ENCODE measurements around the gene IGF1R. TPM values are rescaled to one million over a fixed set of nuclear protein-coding genes. Genes with fewer than 3 reads are reported as not detected.
"Not testable (repeated sequence)": the region's sequence is repeated elsewhere in the genome, so short reads cannot be mapped to it uniquely, and the experiment has no call there.

Gene IGF1R
- total RNA-seq, 1 donor from 2014 or later: 37.4 TPM

DNA sequence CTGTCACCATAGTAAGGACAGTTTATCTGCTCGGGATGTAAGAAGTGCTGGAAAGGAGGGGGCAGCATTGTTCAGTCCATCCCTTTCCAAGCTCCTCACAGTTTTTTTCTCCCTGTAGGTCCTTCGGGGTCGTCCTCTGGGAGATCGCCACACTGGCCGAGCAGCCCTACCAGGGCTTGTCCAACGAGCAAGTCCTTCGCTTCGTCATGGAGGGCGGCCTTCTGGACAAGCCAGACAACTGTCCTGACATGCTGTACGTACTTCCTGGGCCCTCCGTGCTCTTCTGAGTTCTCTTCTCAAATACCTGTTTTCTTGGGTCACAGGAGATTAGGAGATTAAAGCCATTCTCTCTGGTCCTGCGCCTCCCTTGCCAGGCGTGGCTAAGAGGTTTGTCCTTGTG is 300.1 kb downstream of the IGF1R start:
- no peak for DNase-seq

GRCh38 chr15:98948941-98949340 is 300.6 kb downstream of the IGF1R start:
- no peak for DNase-seq

DNA sequence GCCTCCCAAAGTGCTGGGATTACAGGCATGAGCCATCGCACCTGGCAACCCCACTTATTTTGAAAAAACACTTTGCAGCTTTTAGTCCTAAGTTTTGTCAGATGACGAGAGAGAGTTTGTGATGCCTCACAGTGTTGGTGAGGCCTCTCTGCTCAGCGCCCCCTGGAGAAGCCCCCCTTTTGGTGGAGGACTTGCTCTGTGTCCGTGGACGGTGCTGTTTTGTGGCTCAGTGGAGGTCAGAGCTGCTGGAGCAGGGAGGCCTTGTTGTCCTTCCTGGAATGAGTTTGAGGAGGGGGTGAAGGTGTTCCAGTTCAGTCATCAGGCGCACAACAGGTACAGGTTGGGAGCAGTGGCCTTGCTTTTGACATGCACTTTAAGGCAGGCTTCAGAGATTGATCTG is 301.3 kb downstream of the IGF1R start:
- DNase-seq: no peak

- DNase-seq: no peak
Observed at GRCh38 chr15:98950248-98950647, 301.9 kb downstream of the IGF1R start.

DNA sequence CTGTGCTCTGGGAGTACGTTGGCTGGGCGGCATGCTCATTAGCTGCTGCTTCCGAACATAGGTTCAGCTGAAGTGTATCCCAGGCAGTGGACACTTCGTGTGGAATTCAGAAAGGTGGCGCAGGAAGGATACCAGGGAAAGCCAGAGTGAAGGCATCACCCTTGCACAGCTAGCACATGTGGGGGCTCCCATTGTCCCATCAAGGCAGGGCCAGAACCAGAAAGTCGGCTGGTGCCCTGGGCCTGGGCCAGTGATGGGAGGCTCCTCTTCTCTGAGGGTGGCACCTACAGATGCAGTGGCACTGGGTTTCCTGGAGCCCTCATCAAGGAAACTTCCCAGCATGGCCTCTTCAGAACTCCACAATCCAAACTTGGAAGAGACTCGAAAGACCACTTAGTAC is 302.7 kb downstream of the IGF1R start:
- DNase-seq: no peak

GRCh38 chr15:98951493-98952320 is 303.4 kb downstream of the IGF1R start:
- no peak for DNase-seq

- DNase-seq: no peak
Observed at GRCh38 chr15:98952381-98952803, 304.1 kb downstream of the IGF1R start.

GRCh38 chr15:98953000-98953787 is 304.9 kb downstream of the IGF1R start:
- no peak for DNase-seq

DNA sequence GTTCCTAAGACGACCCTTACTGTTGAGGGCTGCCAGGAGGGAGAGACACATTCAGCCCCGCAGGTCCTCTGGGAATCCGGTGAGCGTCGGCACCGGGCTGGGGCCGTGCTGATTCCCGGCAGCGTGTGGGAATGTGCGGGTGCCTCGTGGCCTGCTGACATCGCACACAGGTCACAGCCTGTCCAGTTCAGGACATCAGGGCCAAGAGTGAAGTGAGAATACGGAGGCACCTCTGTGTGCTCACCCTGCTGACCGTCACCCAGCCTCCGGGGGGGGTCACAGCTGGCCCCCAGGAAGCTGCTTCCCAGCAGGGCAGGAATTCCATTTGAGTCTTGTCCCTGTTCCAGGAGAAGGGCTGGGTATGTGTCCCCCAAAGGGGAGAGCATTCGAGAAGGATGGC is 305.6 kb downstream of the IGF1R start:
- no peak for DNase-seq

DNA sequence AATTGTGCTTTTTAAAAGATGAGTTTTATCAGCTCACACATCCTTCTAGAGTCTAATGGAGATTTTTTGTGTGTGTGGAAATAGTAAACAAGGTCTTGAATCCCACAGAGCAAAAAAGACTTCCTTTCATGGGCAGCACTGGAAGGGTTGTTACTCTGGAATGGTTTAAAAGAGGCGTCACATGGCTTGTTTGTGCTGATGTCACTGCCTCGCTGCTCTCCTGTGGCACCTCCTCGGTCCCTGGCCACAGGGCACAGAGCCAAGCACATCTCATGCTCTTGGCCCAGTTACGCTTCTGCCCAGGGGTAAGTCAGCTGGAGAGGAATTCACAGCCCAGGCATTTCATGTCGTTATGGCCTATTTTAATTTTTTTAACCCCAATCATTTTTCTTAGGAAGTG is 306.1 kb downstream of the IGF1R start:
- DNase-seq: peak; percentile 39

- peak; percentile 54 for DNase-seq
Observed at GRCh38 chr15:98955331-98955730, 307.0 kb downstream of the IGF1R start.

DNA sequence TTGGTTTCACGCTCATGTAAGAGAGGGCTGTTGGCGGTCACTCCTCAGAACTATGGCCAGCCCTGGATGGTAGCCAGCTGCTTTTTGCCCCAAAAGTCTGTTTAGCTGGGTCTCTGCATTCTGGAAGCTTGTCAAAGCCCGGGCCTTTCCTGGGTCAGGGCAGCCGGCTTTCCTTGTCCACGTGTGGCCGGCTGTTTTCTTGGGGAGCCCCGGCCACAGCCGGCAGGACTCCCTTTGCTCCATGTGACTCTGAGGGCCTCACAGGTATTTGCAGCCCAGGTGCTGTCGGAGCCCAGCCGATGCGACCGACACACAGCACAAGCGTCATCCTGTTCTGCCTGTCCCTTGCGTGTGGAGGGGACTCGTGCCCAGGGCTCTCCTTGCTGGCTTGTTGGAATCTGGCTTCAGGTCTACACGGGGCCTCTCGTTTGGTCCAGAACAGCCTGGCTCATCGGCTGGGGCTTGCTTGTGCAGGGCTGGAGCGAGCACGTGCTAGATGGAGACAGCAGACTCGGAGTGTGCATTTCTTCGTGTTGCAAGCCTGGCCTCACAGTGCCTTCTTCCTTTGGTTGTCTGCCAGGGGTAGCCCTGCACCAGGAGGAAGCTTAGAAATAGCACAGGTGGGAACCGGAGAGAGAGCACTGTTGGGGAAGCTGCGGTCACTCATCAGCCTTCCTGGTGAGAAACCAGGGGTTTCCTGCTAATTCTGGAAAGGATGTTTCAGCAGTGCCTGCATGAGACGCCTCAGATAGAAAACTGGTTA is 307.8 kb downstream of the IGF1R start:
- peak; percentile 16 for DNase-seq

- DNase-seq: no peak
Observed at GRCh38 chr15:98956796-98957553, 308.6 kb downstream of the IGF1R start.

- no peak for DNase-seq
Observed at GRCh38 chr15:98957655-98958054, 309.3 kb downstream of the IGF1R start.

DNA sequence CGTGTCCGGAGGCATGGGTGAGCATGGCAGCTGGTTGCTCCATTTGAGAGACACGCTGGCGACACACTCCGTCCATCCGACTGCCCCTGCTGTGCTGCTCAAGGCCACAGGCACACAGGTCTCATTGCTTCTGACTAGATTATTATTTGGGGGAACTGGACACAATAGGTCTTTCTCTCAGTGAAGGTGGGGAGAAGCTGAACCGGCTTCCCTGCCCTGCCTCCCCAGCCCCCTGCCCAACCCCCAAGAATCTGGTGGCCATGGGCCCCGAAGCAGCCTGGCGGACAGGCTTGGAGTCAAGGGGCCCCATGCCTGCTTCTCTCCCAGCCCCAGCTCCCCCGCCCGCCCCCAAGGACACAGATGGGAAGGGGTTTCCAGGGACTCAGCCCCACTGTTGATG is 309.7 kb downstream of the IGF1R start:
- DNase-seq: no peak

DNA sequence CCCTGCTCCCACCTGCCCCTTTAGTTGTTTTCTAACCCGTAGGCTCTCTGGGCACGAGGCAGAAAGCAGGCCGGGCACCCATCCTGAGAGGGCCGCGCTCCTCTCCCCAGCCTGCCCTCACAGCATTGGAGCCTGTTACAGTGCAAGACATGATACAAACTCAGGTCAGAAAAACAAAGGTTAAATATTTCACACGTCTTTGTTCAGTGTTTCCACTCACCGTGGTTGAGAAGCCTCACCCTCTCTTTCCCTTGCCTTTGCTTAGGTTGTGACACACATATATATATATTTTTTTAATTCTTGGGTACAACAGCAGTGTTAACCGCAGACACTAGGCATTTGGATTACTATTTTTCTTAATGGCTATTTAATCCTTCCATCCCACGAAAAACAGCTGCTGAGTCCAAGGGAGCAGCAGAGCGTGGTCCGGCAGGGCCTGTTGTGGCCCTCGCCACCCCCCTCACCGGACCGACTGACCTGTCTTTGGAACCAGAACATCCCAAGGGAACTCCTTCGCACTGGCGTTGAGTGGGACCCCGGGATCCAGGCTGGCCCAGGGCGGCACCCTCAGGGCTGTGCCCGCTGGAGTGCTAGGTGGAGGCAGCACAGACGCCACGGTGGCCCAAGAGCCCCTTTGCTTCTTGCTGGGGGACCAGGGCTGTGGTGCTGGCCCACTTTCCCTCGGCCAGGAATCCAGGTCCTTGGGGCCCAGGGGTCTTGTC is 310.7 kb downstream of the IGF1R start:
- DNase-seq: no peak

GRCh38 chr15:98959640-98960007 is 311.3 kb downstream of the IGF1R start:
- DNase-seq: no peak

- no peak for DNase-seq
Observed at GRCh38 chr15:98960555-98961050, 312.3 kb downstream of the IGF1R start.

- DNase-seq: no peak
Observed at GRCh38 chr15:98963444-98963843, 315.1 kb downstream of the IGF1R start.

- DNase-seq: no peak
Observed at GRCh38 chr15:98964466-98965133, 316.3 kb downstream of the IGF1R start.

DNA sequence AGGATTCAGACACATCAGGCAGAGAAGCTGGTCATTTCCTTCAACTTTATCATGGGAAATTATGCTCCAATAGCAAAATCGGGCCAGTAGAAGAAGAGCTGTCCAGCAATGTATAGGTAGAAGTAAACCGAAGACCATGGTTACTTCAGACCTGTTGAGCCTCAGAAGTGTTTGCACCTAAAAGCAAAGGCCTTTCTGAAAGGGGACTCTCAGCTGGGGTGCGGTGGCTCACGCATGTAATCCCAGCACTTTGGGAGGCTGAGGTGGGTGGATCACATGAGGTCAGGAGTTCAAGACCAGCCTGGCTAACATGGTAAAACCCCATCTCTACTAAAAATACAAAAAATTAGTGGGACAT is 316.8 kb downstream of the IGF1R start:
- not testable (repeated sequence) for DNase-seq

All from occipital lobe (tissue), 2 donors.